Activated gamma-delta T cell treated with anti-CD3 and anti-CD28 coated beads, Interleukin-2, amount 50 U/mL, for 16 hours (primary cell): ENCODE measurements around the gene NKD2.
"Not testable (repeated sequence)": the region's sequence is repeated elsewhere in the genome, so short reads cannot be mapped to it uniquely, and the experiment has no call there.

ENCODE experiments used
- DNase-seq: peaks from one replicate; pipeline ENCODE4 v3.0.0-alpha.2; 2020; ENCODE audit warnings: low read depth

The NKD2 gene

DNA sequence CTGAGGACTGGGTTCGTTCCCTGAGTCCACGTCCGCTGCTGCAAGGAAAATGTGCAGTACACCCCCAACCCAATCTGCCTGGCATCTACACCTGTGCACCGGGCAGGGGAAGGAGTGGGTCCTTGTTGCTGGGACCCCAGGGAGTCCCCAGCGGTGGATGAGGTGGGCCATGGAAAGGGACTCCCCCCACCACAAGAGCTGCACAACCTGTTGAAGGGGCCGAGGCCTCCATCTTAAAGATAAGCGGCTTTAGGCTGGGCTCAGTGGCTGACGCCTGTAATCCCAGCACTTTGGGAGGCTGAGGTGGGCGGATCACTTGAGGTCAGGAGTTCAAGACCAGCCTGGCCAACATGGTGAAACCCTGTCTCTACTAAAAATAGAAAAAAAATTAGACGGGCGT lies 7.8 kb upstream of the NKD2 start:
- not testable (repeated sequence) for DNase-seq

DNA sequence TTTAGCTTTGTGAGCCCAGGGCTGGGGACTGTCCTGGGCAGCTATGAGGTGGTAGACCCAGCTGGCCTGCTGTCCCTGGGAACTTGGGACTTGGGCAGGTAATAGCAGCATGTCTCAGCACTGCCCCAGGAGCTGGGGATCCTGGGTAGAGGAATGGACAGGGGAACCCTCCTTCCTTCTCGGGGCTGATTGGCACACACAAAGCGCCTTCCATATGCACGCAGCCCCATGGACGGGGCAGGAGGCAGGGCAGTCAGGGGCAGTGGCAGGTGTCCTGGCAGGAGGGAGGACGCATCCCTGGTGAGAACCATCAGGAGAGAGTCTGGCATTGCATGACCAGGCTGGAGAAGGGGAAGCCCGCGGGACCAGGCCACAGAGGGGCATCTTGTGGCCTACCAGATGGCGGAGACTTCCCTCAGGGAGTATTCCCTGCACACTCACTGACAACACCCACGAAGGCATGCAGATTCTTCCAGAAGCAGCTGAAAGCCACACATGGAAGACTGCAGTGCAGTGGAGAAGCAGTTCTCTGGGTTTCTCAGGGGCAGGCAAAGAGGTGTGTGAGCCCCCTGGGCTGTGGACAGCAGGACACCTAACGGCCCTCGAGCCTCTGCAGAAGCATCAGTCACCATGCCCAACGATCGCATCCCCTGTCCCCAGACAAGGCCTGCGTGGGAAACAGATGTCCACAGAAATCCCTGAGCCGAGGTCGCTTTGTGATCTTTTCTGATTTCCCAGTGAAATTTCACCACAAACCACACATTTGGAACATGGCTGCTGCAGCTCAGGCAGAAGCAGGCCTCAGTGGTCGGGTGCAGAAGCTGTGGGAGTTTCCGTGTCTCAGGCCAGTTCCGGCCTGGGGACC lies 7.0 kb upstream of the NKD2 start:
- no peak for DNase-seq

DNA sequence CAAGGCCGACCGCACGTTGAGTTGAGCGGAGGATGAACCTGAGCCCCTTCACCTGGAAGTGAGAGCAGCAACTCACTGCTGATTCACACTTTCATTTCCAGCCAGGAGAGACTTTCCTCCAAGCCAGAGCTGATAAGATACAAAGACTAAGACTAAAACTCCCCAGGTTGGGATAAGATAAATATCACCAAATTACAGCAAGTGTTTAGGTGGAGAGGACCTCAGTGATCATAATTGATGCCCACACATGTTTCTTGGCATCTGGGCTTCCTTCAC lies 6.4 kb upstream of the NKD2 start:
- DNase-seq = no peak

DNA sequence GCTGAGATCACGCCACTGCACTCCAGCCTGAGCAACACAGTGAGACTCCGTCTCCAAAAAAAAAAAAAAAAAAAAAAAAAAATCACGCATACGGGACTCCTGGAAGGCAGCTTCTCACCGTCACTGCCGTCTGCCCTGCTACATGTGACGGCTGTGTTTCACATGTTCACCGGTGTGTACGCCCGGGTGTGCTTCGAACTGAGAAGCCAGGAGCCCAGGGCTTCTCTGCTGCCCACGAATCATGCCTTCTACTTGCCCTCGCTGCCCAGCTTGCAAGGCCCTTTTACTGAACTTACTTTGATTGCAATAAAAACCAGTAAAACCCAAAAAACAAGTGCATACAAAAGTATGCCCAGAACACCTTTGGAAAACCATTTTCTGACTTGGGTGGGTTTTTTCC lies 5.8 kb upstream of the NKD2 start:
- no peak for DNase-seq

DNA sequence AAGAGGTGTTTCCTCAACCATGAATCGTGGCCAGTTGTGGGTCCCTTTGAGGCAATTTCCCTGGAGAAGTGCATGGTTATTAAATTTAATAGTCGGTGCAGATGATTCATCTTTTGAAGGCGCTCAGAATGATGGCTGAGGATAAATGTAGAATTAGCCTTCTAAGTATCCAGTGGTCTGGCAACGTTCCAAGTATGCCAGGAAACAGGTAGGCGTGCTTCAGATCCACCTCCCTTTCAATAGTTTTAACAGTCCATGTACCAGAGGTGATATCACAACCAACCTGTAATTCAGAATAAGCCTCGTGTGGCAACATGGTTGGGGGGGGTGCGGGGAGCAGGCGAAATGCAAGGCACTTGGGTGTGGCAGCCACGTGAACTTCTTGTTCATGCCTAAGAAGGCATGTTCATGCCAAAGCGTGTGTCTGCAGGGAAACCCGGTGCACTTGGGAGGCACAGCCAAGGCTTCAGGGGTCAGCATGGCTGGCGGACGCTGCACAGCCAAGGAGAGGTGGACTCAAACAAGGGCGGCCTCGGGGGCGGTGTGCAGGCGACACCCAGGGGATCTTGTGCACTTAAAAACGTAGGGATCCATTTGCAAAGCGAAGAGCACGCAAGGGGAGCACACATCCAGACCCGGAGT lies 5.2 kb upstream of the NKD2 start:
- no peak for DNase-seq

DNA sequence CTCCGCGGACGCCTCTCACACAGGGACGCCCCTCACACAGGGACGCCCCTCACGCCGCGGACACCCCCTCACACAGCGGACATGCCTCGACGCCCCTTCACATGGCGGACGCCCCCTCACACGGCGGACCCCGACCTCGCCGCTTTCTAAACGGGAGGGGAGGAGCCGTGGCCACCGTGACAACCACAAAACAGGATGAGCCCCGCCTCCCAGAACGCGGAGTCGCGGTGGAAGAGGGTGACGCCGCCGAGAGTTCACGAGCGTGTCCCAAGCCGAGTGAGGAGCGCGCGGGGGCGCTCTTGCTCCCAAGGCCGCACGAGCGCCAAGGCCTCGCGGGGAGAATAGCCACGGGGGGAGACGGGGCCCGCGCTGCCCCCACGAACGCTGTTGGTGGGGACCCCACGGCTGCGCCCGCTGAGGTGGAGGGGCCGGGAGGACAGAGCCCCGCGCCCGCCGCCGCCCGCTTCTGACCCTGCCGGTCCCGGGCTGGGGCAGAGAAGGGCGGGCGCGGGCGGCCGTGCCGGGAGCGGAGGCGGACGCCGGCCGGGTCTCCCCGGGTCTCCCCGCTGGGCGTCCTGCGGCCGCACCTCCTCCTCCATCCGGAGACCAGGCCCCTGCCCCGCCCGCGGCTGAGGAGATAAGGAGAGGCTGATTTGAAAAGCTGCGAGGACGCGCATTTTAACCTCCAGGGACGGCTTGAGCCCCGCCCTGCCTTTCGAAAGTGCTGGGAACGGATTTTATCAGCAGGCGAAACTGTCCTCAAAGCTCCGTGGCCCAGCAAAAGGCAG lies 3.9 kb upstream of the NKD2 start:
- no peak for DNase-seq

DNA sequence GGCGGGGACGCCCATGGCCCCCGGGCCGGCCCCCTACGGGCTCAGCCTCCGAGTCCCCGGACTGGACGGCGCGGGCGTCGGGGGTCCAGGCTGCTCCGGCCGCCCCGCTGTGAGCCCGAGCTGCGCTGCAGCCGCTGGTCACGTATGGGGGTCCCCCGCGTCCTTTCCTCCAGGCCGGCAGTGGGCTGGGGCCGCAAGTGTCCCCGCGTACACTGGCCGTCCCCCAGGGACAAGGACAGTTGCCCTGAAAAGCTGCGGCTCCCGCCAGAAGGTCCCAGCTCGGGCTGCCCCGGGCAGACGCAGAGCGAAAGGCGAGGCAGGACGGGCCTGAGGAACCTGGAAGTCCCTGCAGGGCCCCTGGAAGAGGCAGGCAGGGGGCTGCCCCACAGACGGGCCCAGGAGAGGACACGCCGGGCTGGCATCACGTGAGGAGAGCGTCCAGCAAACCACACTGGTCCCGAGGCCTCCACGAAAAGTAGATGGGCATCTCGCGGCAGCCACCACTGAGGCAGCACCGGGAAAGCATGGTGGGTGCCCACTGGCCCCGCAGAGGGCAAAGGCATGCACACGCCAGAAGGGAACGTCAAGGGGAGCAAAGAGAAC lies 3.3 kb upstream of the NKD2 start:
- DNase-seq = no peak

DNA sequence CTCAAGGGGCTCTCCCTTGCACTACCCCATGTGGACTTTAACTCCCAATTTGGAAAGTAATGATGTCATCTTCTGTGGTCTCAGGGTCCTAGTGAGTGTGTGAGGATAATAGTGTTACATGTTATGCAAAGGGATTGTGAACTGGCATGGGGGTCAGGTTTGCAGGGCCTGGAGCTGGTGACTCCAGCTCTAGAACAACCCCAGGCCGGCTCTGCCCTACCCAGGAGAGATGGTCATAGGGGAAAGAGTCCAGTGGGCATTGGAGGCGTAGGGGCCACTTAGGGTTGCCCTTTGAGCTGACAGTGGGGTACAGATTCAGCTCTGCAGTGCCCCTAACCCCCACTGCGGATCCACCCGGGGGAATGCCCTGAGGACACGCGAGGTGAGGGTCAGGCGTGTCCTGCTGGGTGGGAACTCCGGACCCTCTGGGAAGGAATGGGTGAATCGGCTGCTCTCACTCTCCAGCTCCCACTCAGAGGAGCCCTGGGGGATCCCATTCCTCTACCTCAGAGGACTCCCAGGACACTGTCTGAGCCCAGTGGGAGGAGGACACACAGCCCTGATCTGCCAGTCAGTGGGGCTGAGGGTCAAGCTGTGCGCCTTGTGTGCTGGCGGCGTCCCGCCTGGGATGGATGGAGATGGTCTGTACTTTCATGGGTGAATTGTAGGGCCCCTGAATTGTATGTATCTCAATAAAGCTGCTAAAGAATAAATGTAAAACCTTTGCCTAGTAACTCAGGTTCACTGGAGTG lies 2.5 kb upstream of the NKD2 start:
- no peak for DNase-seq

DNA sequence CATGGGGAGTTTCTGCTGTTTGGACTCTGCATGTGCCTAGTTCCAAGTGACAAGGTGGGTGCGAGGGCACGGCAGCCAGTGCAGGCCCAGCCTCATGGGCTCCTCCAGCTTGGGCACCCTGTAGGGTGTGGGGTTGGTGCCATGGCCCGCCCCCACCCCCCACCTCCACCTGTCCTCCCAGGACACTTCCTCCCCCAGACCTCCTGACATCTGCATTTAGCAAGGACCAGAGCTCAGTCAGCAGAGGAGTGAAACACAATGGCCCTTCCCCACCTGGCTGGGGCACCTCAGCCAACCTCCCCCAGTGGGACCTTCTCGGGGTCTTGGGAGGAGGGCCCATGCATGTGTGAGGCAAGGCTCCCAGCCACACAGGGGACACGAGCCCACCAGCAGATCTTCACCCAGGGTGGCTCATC lies 1.9 kb upstream of the NKD2 start:
- no peak for DNase-seq

DNA sequence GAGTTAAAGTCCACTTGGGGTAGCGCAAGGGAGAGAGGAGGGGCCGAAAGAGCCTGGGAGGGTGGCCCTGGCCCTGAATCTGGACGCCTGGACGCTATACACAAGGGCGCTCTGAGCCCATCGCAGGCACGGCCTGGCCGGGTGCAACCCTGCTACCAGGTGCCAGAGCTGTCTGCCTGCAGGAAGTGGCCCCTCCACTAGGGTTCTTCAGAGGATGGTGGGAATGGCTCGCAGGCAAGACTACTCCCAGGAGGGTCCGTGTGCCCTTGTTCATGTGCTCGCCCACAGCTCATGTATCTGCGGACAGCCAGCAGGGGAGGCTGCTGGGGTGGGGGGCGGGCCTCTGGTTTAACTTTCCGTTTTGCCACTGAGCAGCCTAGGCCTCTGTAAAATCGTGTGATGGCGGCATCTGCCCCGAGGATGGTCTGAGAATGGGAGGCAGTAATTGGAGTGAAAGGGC lies 1.4 kb upstream of the NKD2 start:
- no peak for DNase-seq

DNA sequence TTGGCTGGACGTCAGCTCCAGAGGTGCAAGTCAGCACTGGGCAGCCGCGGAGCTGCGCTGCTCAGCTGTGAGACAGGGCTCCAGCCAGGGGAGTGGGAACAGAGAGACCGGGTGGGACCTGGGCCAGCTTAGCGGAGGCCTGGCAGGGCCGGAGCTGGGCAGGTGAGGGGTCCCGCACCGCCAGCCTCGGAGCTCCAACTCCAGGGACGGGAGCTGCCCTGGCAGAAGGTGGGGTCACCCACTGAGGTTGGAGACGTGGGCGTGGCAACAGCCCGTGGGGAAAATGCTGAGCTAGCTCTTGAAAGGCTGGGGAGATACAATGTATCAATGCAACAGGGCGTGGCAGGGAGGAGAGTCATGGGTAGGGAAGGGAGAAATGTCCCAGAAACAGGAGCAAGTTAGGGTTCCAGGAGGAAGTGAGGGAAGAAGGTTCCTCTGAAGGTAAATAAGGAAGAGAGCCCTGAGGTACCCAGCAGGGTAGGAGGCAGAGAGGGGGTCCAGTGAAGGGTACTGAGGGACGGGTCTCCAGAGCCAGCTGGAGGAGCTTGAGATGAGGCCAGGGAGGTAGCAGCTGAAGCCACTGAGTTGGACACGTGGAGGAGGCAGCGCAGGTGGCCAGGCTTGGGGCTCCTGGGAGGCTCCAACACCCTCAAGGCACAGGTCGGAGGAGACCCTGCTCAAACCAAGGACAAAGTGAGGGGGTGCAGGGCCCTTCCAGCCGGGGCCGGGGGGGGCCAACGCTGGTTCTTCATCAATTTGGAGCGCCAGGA lies 736 bp upstream of the NKD2 start:
- no peak for DNase-seq

DNA sequence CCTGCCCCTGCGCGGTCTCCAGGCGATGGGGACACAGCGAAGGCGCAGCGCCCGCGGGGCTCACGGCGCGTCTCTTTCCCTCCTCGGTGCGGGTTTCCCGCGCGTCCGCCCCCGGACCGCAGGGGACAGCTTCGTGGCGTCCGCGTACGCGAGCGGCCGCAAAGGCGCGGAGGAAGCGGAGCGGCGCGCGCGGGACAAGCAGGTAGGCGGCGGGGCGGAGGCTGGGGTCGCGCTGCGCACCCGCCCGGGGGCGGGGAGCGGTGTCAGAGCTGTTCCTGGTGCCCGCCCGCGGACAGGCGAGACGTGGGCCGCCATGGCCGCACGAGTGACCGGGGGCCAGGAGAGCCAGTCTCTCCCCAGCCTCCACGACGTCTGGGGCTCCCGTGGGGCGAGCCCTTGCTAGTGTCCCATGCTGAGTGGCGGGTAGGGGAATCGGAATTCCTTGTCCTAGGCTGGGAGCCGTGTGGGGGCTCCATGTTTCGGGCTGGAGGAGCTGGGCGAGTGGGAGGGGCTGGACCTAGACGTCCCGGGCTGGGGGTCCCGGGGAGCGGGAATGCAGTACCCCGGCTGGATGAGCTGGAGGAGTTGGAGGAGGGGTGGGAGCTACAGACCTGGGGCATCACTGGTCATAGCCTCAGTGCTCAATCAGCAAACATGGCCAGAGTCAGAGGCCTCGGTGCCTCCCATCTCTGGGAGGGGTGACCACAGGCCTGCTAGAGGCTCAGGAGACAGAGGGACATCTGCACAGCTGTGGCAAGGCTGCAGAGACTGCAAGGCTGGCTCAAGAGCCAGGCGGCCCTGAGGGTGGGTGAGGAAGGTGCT lies 968 bp downstream of the NKD2 start:
- DNase-seq = no peak

DNA sequence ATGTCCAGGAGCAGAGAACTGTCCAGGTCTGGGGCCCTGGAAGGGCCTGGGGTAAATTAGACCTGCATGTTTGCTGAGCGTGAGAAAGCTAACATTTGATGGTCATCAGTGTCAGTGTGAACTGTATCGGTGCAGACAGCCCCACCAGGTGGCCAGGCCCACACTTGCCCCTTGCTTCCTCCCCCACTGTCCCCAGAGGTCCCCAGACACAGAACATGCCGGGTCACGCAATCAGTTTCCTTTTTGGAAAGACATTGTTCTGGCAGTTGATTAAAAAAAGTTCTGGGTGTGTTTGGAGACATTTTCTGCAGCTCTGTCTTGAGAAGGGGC lies 1.5 kb downstream of the NKD2 start:
- no peak for DNase-seq

DNA sequence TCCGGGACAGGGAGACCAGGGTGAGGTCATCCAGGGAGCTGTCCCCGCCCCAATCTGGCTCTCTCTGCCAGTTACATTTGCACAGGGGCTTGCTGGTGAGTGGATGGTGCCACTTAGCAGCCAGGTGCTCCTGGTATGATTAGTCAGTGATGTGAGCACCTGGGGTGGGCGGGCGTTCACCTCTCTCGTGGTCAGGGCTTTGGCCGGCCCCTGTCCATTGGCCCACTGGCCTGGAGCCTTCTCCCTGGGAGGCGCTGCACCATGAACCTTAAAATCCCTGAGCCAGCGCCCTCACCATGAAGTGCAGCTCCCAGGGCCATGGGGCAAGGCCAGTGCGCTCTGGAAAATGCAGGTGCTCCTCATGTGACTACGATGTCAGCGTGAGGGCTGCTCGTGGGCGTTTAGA lies 2.0 kb downstream of the NKD2 start:
- no peak for DNase-seq

DNA sequence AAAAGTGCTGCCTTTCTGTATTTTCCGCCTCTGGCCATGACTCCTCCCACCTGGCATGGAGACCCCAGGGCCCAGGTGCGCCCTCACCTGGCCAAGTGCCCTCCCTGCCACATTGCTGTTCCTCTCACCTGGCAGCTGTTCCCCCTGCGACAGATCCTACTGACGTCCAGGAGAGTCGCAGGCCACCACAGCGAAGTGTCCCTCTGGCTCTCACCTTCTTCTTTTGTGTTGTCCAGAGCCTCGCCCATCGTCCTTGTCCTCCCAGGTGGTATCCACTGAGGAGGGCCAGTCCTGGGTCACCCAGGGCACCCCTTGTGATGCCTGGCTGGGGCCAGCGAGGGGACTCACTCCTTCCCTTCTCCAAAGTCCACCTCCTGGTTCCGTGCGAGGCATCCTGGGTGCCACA lies 2.6 kb downstream of the NKD2 start:
- no peak for DNase-seq

DNA sequence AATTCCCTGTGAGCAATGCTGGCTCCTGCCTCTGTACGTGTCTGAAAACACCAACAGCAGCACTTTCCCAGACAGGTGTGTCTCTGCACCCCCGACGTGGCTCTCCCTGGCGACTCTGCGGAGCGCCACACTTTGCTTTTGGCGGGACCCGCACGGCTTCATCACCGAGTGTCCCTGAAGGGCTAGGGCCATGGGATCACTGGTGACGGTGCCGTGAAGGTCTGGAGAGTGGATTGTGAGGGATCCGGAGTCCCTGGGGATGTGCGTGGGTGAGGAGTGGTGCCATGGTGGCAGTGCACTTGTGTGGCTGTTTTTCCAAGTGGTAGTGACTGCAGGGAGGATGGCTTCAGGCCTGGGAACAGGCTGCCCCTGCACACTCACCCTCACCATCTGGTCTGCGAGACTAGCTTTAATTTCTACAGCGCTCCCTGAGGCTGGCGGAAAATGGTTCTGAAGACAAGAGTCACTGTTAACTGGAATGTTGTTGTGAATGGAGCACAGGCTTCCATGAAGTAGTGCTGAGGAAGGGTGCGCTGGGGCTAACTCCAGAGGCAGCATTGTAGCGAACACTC lies 3.2 kb downstream of the NKD2 start:
- no peak for DNase-seq

DNA sequence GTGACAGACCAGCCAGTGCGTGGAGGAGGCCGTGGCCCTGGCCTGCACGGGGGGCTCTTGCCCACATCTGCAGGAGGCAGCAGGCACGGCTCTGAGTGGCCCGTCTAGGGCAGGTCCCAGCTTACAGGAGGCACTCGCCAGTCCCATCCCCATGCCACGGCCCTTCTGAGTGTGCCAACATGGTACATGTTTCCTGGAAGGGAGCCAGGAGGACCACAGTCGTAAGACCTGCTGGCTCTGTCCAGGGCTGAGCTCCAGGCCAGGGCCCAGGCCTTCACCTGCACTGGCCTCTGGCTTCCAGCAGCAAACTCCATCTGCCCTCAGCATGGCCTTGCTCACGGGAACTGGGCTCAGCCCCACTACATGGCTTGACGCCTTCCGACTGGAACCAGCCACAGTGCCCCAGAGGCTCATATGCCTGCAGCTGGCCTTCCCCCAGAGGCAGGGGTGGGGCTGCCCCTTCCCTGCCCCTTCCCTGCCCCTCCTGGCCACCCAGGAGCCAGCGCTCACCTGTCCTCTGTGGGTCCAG lies 3.8 kb downstream of the NKD2 start:
- DNase-seq = no peak

DNA sequence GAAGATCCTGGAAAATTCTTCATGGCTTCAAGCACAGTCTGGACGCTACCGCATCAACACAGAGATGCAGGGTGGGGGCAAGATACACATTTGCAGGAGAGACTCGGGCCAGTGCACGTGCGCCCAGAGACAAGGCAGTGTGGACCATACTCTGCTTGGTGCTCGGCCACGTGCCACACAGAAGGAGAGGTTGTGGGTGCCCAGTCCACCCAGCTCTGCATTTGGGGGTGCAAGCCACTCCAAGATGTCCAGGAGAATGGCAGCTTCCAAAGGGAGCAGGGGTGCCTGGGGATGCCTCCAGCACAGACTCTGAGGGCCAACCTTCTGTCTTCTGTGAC lies 4.3 kb downstream of the NKD2 start:
- DNase-seq = no peak

DNA sequence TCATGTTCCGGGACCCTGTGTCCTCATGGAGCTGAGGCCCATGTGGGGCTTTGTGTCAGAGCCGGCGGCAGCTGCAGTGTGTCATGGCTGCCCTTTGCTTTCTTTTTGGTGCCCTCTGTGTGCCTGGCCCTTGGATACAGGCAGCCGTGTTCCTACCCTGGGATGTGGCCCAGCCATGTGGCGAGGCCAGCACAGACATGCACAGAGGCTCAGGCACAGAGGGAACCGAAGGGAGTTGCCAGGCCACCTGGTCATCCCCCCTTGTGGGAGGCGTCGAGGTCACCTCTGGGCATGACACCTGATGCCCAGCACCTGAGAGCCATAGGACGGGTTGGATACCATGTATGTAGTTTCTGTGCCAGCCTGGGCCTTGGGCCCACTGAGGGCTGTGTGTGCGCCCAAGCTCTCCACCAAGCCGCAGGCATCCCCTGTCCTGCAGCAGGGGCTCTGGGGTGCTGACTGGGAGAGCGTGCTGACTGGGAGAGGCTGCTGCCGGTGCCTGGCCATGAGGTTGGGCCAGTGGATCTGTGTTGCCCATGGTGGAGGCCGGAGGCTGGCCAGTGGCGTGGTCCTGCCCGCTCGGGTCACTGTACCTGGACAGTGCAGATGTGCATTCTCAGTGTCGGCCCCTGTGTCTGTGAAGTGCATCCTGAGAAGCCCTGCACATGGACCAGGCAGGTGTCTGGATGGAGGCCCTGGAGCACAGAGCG lies 4.8 kb downstream of the NKD2 start:
- no peak for DNase-seq
